Measurements from ENCODE around the gene HIP1.
"Not testable (repeated sequence)": the region's sequence is repeated elsewhere in the genome, so short reads cannot be mapped to it uniquely, and the experiment has no call there.

Gene HIP1

GRCh38 chr7:75738604-75738974 lies at the start of gene HIP1:
Gene HIP1 (minus strand): TSS chr7:75738941. CDS start chr7:75738920, 21 bp downstream.
- FAIRE-seq (no peak), DNase-seq (ENCODE audit: low spot score) (peak; percentile 24)

- not testable (repeated sequence) for DNase-seq (ENCODE audit: low spot score); FAIRE-seq
Observed at GRCh38 chr7:75788154-75788847, 49.6 kb upstream of the HIP1 start.

- not testable (repeated sequence) for FAIRE-seq; DNase-seq (ENCODE audit: low spot score)
Observed at GRCh38 chr7:75783058-75783457, 44.3 kb upstream of the HIP1 start.

- FAIRE-seq; DNase-seq (ENCODE audit: low spot score): not testable (repeated sequence)
Observed at GRCh38 chr7:75780647-75781273, 42.0 kb upstream of the HIP1 start.

- FAIRE-seq; DNase-seq (ENCODE audit: low spot score): not testable (repeated sequence)
Observed at GRCh38 chr7:75779516-75779915, 40.8 kb upstream of the HIP1 start.

GRCh38 chr7:75779035-75779434 lies 40.3 kb upstream of the HIP1 start:
- not testable (repeated sequence) for FAIRE-seq; DNase-seq (ENCODE audit: low spot score)

GRCh38 chr7:75776295-75776971 lies 37.7 kb upstream of the HIP1 start:
- DNase-seq (ENCODE audit: low spot score) (peak; percentile 76), FAIRE-seq (peak; percentile 42)

GRCh38 chr7:75773958-75774357 lies 35.2 kb upstream of the HIP1 start:
- not testable (repeated sequence) for FAIRE-seq

GRCh38 chr7:75772081-75773077 lies 33.6 kb upstream of the HIP1 start, which contains the start of gene CCL26:
Gene CCL26 (minus strand): TSS chr7:75772211. CDS start chr7:75772176, 35 bp downstream.
- FAIRE-seq (no peak), DNase-seq (ENCODE audit: low spot score) (peak; percentile 42)

More at GRCh38 chr7:75773958-75774357, 35.2 kb upstream of the HIP1 start:
- not testable (repeated sequence) for DNase-seq (ENCODE audit: low spot score)

GRCh38 chr7:75771224-75771623 lies 32.5 kb upstream of the HIP1 start:
- FAIRE-seq (no peak), DNase-seq (ENCODE audit: low spot score) (no peak)

- peak; percentile 74 for DNase-seq (ENCODE audit: low spot score)
Observed at GRCh38 chr7:75762350-75762917, 23.7 kb upstream of the HIP1 start.

GRCh38 chr7:75761801-75762200 lies 23.1 kb upstream of the HIP1 start:
- DNase-seq (ENCODE audit: low spot score); FAIRE-seq: not testable (repeated sequence)

More at GRCh38 chr7:75762350-75762917, 23.7 kb upstream of the HIP1 start:
- no peak for FAIRE-seq

- no peak for DNase-seq (ENCODE audit: low spot score)
- no peak for FAIRE-seq
Observed at GRCh38 chr7:75758491-75758890, 19.8 kb upstream of the HIP1 start.

- no peak for DNase-seq (ENCODE audit: low spot score)
Observed at GRCh38 chr7:75757860-75758259, 19.1 kb upstream of the HIP1 start.

GRCh38 chr7:75756991-75757676 lies 18.4 kb upstream of the HIP1 start:
- DNase-seq (ENCODE audit: low spot score), result no peak
- no peak for FAIRE-seq

More at GRCh38 chr7:75757860-75758259, 19.1 kb upstream of the HIP1 start:
- no peak for FAIRE-seq

- no peak for FAIRE-seq
- no peak for DNase-seq (ENCODE audit: low spot score)
Observed at GRCh38 chr7:75756206-75756990, 17.7 kb upstream of the HIP1 start.

- DNase-seq (ENCODE audit: low spot score) (no peak), FAIRE-seq (no peak)
Observed at GRCh38 chr7:75743455-75743859, 4.7 kb upstream of the HIP1 start.

GRCh38 chr7:75740846-75741497 lies 2.2 kb upstream of the HIP1 start:
- FAIRE-seq (no peak), DNase-seq (ENCODE audit: low spot score) (no peak)

Measured in urothelium cell line (cell line).